Glomerular visceral epithelial cell (primary cell): ENCODE results near the gene CCNE1.

Source experiments
- DNase-seq: peaks from one replicate; pipeline ENCODE4 v3.0.0-alpha.2; 2016; ENCODE audit errors: extremely low spot score

CCNE1 gene

GRCh38 chr19:29811125-29812079 lies at the start of gene CCNE1:
Gene CCNE1, plus strand, starts transcription at chr19:29811991. Its CDS starts 565 bp downstream, at chr19:29812556.
- DNase-seq, result peak; percentile 93

DNA sequence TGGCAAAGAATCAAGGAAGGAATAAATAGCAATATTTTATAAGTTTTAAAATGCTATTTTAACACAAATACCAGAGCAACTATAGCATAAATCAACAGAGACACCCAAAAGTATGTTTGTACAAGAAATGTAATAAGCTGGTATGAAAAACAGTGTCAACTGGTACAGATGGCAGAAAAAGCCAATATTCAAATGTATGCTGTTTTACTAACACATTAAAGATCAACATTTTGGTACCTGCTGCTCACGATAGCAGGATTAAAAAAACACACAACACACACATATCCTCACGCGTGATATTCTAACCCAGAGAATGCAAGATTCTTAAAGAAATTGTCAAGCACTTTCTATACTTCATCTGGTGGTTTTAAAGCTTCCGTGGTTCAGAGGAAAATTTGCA lies 48.6 kb upstream of the CCNE1 start:
- DNase-seq, result no peak

DNA sequence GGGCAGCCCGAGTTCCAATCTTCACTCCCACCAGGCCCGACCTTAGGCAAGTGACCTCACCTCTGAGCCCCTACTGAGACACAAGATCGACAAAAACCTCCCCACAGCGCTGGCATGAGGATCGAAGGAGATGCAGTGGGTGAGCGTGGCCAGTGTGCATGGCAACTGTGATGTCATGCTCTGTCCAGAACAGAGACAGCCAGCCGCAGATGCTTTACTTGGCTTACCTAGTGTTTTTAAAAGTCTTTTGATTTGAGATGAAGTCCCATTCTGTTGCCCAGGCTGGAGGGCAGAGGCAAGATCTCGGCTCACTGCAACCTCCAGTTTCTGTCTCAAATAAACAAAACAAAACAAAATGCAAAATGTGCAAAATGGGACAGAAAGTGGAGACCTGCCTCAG lies 47.4 kb upstream of the CCNE1 start:
- DNase-seq, result no peak

- no peak for DNase-seq
Observed at GRCh38 chr19:29766100-29766499, 45.7 kb upstream of the CCNE1 start.

- no peak for DNase-seq
Observed at GRCh38 chr19:29767039-29767735, 44.6 kb upstream of the CCNE1 start.

DNA sequence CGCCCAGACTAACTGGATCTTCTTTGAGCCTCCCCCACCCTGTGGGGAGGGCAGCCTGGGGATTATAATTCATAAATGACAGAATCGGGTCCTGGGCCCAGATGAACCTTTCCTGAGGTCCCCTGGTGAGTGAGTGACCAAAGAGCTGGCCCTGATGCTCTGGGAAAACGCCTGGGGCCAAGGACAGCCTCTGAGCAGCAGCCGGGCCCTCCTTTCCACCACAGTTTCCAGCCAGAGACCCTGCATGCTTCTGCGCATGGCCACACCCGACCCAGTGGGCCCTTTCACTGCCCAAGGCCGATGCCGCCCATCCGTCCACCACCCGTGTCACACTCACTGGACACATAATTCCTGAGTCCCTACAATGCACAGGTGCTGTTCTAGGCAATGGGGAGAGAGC lies 43.6 kb upstream of the CCNE1 start:
- DNase-seq, result no peak

GRCh38 chr19:29769997-29770396 lies 41.8 kb upstream of the CCNE1 start:
- no peak for DNase-seq

GRCh38 chr19:29770648-29771047 lies 41.1 kb upstream of the CCNE1 start:
- DNase-seq, result no peak

GRCh38 chr19:29771708-29772414 lies 39.9 kb upstream of the CCNE1 start:
- peak; percentile 61 for DNase-seq

DNA sequence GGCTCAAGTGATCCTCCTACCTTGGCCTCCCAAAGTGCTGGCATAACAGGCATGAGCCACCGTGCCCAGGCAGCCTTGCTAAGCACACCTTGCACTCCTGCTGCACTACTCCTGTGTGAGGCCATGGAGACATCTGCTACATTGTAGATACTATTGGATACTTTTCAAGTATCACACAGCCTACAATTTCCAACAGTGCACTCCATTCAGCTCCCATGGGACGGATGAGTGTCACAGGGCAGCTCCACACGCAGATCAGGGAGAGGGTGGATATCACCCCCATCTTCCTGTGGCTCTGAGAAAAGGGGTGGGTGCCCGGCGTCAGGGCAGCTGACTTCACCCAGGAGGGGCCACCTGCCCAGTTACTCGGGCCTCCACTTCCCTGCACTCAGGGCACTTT lies 39.1 kb upstream of the CCNE1 start:
- no peak for DNase-seq

DNA sequence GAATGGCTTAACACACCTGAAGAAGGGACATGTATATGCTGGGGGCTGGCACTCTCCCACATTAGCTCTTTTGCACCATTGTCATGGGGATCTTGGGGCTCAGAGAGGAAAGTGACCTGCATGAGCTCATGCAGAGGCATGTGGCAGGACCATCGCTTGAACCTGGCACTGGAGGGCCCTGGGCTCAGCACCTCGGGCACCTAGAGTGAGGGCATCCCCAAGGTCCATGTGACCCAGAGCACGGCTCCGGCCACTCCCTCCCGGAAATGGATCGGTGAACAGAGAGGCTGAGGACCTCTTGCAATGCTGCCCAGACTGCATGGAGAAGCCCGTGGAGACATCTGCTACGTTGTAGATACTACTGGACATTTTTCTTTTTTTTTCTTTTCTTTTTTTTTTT lies 38.6 kb upstream of the CCNE1 start:
- DNase-seq, result no peak

GRCh38 chr19:29774126-29774525 lies 37.7 kb upstream of the CCNE1 start:
- no peak for DNase-seq

- DNase-seq, result peak; percentile 4
Observed at GRCh38 chr19:29777781-29778309, 33.9 kb upstream of the CCNE1 start.

GRCh38 chr19:29779921-29780320 lies 31.9 kb upstream of the CCNE1 start:
- DNase-seq, result no peak

DNA sequence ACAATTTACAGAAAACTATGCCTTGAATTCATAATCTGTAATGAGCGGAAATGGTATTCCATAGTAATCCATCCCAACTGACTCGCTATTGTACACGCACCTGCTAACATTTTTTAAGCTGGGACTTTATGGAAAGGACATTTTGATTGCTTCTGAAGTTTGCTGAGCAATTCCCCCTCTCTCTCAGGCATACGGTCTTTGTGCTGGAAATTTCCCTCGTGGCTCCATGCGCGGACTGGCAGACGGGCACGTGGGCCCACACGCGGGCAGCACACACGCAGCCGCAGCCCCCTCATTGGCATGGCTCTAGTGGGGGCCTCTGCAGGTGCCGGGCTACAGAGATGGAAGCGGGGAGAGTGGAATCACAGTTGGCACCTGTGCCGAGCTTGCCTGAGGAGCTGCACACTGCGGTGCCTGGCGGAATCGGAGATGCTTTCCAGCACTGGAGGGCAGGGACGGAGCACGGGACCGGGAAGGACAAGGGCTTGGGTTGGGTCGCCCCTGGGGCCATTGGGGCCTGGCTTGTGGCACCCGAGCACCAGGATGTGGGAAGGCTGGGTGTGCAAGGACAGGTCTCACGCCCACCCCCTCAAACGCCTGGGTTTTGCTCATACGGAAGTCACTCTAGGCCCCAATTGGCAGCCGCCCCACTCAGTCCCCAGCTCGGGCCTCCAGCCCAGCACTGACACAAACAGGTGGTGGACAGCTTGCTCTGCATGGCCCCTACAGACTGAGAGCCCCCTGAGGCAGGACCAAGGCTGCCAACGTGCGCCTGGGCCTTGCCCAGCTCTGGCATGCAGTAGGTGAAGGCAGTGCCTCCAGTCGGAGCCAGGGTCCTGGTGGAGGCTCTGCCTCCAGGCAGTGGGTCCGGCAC lies 30.2 kb upstream of the CCNE1 start:
- DNase-seq, result no peak

GRCh38 chr19:29782260-29782580 lies 29.6 kb upstream of the CCNE1 start:
- DNase-seq, result no peak

DNA sequence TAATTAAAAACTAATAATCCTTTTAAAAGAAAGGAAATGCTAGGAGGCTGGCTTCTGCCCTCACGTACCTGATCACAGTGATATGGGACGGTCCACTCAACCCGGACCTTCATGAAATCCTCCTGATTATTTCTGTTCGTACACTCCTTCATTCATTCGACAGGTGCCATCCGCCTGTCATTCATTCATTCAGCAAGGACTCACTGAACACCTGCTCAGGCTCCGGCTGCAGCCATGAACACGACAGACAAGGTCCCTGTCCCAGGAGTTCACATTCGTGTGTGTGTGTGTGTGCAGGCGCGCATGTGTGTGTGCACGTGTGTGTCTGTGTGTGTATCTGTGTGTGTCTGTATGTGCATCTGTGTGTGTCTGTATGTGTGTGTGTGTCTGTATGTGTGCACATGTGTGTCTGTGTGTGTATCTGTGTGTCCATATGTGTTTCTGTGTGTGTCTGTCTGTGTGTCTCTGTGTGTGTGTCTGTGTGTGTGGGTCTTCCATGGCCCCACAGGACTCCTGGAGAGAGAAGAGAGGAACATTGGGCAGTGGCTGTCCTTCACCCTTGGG lies 28.1 kb upstream of the CCNE1 start:
- no peak for DNase-seq

DNA sequence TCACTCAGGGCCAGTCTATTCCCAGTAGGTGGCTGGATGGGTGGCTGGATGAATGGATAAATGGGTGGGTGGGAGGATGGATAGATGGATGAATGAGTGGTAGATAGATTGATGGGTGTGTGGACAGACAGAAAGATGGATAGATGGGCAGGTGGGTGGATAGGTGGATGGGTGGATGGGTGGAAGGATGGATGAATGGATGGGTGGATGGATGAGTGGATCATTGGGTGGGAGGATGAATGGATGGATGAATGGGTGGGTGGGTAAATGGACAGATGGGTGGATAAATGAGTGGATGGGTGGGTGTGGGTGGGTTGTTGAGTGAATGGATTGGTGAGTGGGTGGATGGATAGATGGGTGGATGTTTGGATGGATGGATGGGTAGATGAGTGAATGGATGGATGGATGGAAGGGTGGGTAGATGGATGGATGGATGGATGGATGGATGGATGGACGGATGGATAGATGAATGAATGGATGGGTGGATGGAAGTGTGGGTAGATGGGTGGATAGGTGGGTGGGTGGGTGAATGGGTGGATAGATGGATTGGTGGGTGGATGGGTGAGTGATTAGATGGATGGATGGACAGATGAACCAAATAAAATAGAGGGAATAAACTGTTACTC lies 27.1 kb upstream of the CCNE1 start:
- DNase-seq, result no peak

DNA sequence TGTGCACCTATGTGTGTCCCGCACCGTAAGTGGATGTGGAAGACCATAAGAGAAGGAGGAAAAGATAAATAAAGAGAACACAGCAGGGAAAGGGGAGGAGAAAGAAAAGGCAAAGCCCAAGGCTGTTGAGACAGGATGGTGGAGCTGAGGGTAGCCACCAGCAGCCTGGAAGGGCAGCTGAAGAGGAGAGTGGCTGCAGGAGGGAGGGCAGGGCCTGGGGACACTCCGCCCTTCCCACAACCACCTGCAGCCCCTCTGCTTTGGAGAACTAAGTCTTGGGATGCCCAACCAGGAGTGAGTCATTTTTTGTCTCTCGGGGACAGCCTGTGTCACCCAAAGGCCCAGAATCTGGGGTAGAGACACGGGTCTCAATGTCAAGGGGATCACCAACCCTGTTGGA lies 26.4 kb upstream of the CCNE1 start:
- DNase-seq, result no peak

GRCh38 chr19:29785955-29786589 lies 25.7 kb upstream of the CCNE1 start:
- DNase-seq, result no peak
